Measurements from ENCODE around the gene ST7. TPM values are rescaled to one million over a fixed set of nuclear protein-coding genes. Genes with fewer than 3 reads are reported as not detected.

The ST7 gene
- polyA plus RNA-seq, 1 donor from 2014 or later = 76.8 TPM

GRCh38 chr7:117088623-117089194, 135.4 kb downstream of the ST7 start:
- Histone ChIP-seq H3K9ac (ENCODE audit: low read length) (no peak overlapping the region), H3K9me3 (ENCODE audit: low read length) (no peaks in the 10 kb centered on the region), H4K20me1 (ENCODE audit: insufficient read depth) (peaks cover 16% of the 10 kb centered on the region), H3K4me2 (ENCODE audit: low read length) (no peak overlapping the region), H3K79me2 (replicated peaks; ENCODE audit: insufficient read depth, low read length) (peaks cover 53% of the 10 kb centered on the region), H3K27ac (ENCODE audit: low read length) (no peak overlapping the region), H3F3A (ENCODE audit: insufficient read depth, low read length, poor library complexity, severe bottlenecking) (no peaks in the 10 kb centered on the region), H3K9me2 (ENCODE audit: insufficient read depth, low read length) (no peaks in the 10 kb centered on the region), H3K4me3 (ENCODE audit: low read length) (no peak overlapping the region), H2AFZ (ENCODE audit: low read depth, low read length) (no peak overlapping the region), H3K27me3 (ENCODE audit: insufficient read depth, low read depth, low read length) (no peaks in the 10 kb centered on the region), H3K36me3 (ENCODE audit: insufficient read depth, low read length) (no peaks in the 10 kb centered on the region)
- TF ChIP-seq CTCF (IDR thresholded peaks at IDR 0.05; ENCODE audit: poor library complexity, severe bottlenecking) (no peak), RAD21 (conservative IDR thresholded peaks at IDR 0.05) (no peak), EP300 (conservative IDR thresholded peaks at IDR 0.05; ENCODE audit: poor library complexity, severe bottlenecking) (no peak), MXI1 (conservative IDR thresholded peaks at IDR 0.05; ENCODE audit: poor library complexity, severe bottlenecking) (no peak), SMC3 (conservative IDR thresholded peaks at IDR 0.05; ENCODE audit: poor library complexity) (no peak), TAF1 (IDR thresholded peaks at IDR 0.05; ENCODE audit: low read depth) (no peak), REST (IDR thresholded peaks at IDR 0.05; ENCODE audit: borderline replicate concordance) (no peak), EZH2 (IDR thresholded peaks at IDR 0.05; ENCODE audit: borderline replicate concordance, insufficient read depth, low read length, poor library complexity, severe bottlenecking) (no peak), POLR2AphosphoS5 (IDR thresholded peaks at IDR 0.05) (no peak)

- Histone ChIP-seq H3K9me2 (ENCODE audit: insufficient read depth, low read length) (no peaks in the 10 kb centered on the region), H3K27me3 (ENCODE audit: insufficient read depth, low read depth, low read length) (no peaks in the 10 kb centered on the region), H3K4me3 (ENCODE audit: low read length) (no peak overlapping the region), H3K9me3 (ENCODE audit: low read length) (no peaks in the 10 kb centered on the region), H3K27ac (ENCODE audit: low read length) (no peak overlapping the region), H4K20me1 (ENCODE audit: insufficient read depth) (peaks cover 4% of the 10 kb centered on the region), H3K79me2 (replicated peaks; ENCODE audit: insufficient read depth, low read length) (peaks cover 36% of the 10 kb centered on the region), H3F3A (ENCODE audit: insufficient read depth, low read length, poor library complexity, severe bottlenecking) (no peaks in the 10 kb centered on the region), H3K9ac (ENCODE audit: low read length) (no peak overlapping the region), H3K4me2 (ENCODE audit: low read length) (no peak overlapping the region), H3K36me3 (ENCODE audit: insufficient read depth, low read length) (no peaks in the 10 kb centered on the region), H2AFZ (ENCODE audit: low read depth, low read length) (no peak overlapping the region)
- TF ChIP-seq MXI1 (conservative IDR thresholded peaks at IDR 0.05; ENCODE audit: poor library complexity, severe bottlenecking) (no peak), RAD21 (conservative IDR thresholded peaks at IDR 0.05) (no peak), SMC3 (conservative IDR thresholded peaks at IDR 0.05; ENCODE audit: poor library complexity) (no peak), EP300 (conservative IDR thresholded peaks at IDR 0.05; ENCODE audit: poor library complexity, severe bottlenecking) (no peak), POLR2AphosphoS5 (IDR thresholded peaks at IDR 0.05) (no peak), CTCF (IDR thresholded peaks at IDR 0.05; ENCODE audit: poor library complexity, severe bottlenecking) (no peak), EZH2 (IDR thresholded peaks at IDR 0.05; ENCODE audit: borderline replicate concordance, insufficient read depth, low read length, poor library complexity, severe bottlenecking) (no peak), TAF1 (IDR thresholded peaks at IDR 0.05; ENCODE audit: low read depth) (no peak), REST (IDR thresholded peaks at IDR 0.05; ENCODE audit: borderline replicate concordance) (no peak)
Observed at GRCh38 chr7:117090791-117091190, 137.5 kb downstream of the ST7 start.
